Right lobe of liver (tissue), 4 donors: ENCODE measurements around the gene CALCOCO1.

Experiments used
- CTCF ChIP-seq, 4 donors: fragments of 200-600 bp in 3 of 4; fragments of 450-650 bp in 1 of 4; IDR thresholded peaks; one replicate each; pipeline versions ENCODE4 v1.5.1 to v1.8.0; 2016 to 2022; ENCODE audit warnings: antibody characterized with exemption in 4 of 4, mild to moderate bottlenecking in 2 of 4
- POLR2A ChIP-seq: fragments of 450-650 bp; IDR thresholded peaks from one replicate; pipeline ENCODE4 v1.6.1; 2017; ENCODE audit warnings: antibody characterized with exemption, mild to moderate bottlenecking
- donor health status: DM: no; HTN: no; CAD: no.
- donor health status: DM: no; HTN: no; CAD: no.
- donor health status: DM: no; HTN: yes; CAD: no.

- no peak for TF ChIP-seq POLR2A
- no peak for TF ChIP-seq CTCF (IDR thresholded peaks at IDR 0.05)
Measured at GRCh38 chr12:53754188-53754585, 26.9 kb upstream of the CALCOCO1 start.
